ENCODE data around the gene SNX11. TPM values are rescaled to one million over a fixed set of nuclear protein-coding genes. Genes with fewer than 3 reads are reported as not detected.

Gene SNX11
- total and polyA plus RNA-seq, 2 of the 8 experiments (the other 6 are each of a cell fraction or from before 2014, with no cell fraction given), result 21.1 to 21.4 TPM

GRCh38 chr17:48160177-48161081, 52.9 kb downstream of the SNX11 start:
- no peak overlapping the region for H2BK12ac ChIP-seq (ENCODE audit: low read depth, low read length)
- H4K5ac ChIP-seq (ENCODE audit: insufficient read length, low read depth, low read length), result no peak overlapping the region
- no peak overlapping the region for H3K23ac ChIP-seq (ENCODE audit: insufficient read length)
- no peak overlapping the region; the same call in 1 of the 2 replicates for H2BK20ac ChIP-seq (ENCODE audit: low read length)
- H3K23me2 ChIP-seq (ENCODE audit: low read depth, low read length), result no peaks in the 10 kb centered on the region
- no peak overlapping the region for H4K91ac ChIP-seq (replicated peaks; ENCODE audit: insufficient read length, low read length)
- H3K4ac ChIP-seq (replicated peaks; ENCODE audit: insufficient read length, low read depth, low read length), result no peak overlapping the region
- H2AK5ac ChIP-seq (ENCODE audit: low read depth, low read length), result no peak overlapping the region
- no peak overlapping the region for H3K27ac ChIP-seq (ENCODE audit: low read depth, low read length)
- DNase-seq (ENCODE audit: low read depth in 1 of 2, low spot score in 2 of 2) (peak; percentile 62 to 88), FAIRE-seq (peak; percentile 90)
- H3K9me3 ChIP-seq (ENCODE audit: insufficient read depth in 2 of 2, low read depth in 1 of 2, low read length in 1 of 2), result no peaks in the 10 kb centered on the region
- H3K36me3 ChIP-seq (ENCODE audit: control insufficient read depth in 2 of 4, insufficient read depth in 4 of 4, low read length in 3 of 4), result no peaks in the 10 kb centered on the region
- no peaks in the 10 kb centered on the region for H3K79me1 ChIP-seq (ENCODE audit: low read depth, low read length)
- no peaks in the 10 kb centered on the region for H4K20me1 ChIP-seq (replicated peaks in 1 of 2; ENCODE audit: control insufficient read depth in 1 of 2, insufficient read depth in 2 of 2, low read length in 2 of 2)
- WGBS, 2 experiments (ENCODE audit: extremely low coverage in 1 of 2, insufficient coverage in 1 of 2, insufficient read length in 1 of 2, insufficient replicate concordance in 2 of 2, low coverage in 1 of 2, low lambda C conversion rate in 2 of 2, missing lambda C conversion rate in 1 of 2), result 14% methylated on average over 5 of the region's 5 CpGs; no CpG with 5 or more reads in 1 of the 2 experiments
- H3K4me3 ChIP-seq (ENCODE audit: extremely low read depth in 1 of 4, insufficient read depth in 2 of 4, low read depth in 3 of 4, low read length in 4 of 4), result peak overlapping the region in 1 of 4 experiments; percentile 41; a peak in 2 of 8 replicates
- peaks cover 4 to 29% (median 16%) of the 10 kb centered on the region in 4 experiments; a peak in 6 of 7 replicates for H3K4me1 ChIP-seq (replicated peaks in 1 of 4; ENCODE audit: control insufficient read depth in 3 of 4, insufficient read depth in 4 of 4, low read length in 3 of 4)
- no peaks in the 10 kb centered on the region for H3K79me2 ChIP-seq (ENCODE audit: control insufficient read depth in 1 of 2, insufficient read depth in 2 of 2, low read length in 2 of 2)
- peak overlapping the region; percentile 57 to 61 for H3K4me2 ChIP-seq (ENCODE audit: insufficient read depth in 1 of 2, low read depth in 2 of 2, low read length in 2 of 2)
- no peak overlapping the region for H3K56ac ChIP-seq (replicated peaks; ENCODE audit: insufficient read length, low read depth, low read length)
- peak overlapping the region; percentile 5; the same call in 1 of the 2 replicates for H3K18ac ChIP-seq (ENCODE audit: extremely low read depth, low read length)
- H4K8ac ChIP-seq (ENCODE audit: extremely low read depth, insufficient read depth, low read length), result no peak overlapping the region
- H2BK120ac ChIP-seq (replicated peaks; ENCODE audit: low read depth, low read length), result no peak overlapping the region
- CTCF ChIA-PET (ENCODE audit: partially characterized antibody), result interaction anchor here (0.7 to 1.9 kb wide), 11 partner anchors 11 to 255 kb away, joined by 3 to 9 read pairs (median 3); no protein-coding TSS in a partner anchor
- H3K27me3 ChIP-seq (replicated peaks in 1 of 4; ENCODE audit: control insufficient read depth in 3 of 4, extremely low read depth in 1 of 4, insufficient read depth in 3 of 4, low read length in 3 of 4), result peaks cover 4 to 26% (median 21%) of the 10 kb centered on the region in 4 experiments; a peak in 5 of 7 replicates
- no peak overlapping the region for H2BK5ac ChIP-seq (ENCODE audit: low read depth, low read length)
- H2BK15ac ChIP-seq (ENCODE audit: low read length), result no peak overlapping the region
- no peak overlapping the region for H2AFZ ChIP-seq (ENCODE audit: low read length)
- no peak overlapping the region for H3K9ac ChIP-seq (replicated peaks in 1 of 4; ENCODE audit: extremely low read depth in 1 of 4, low read depth in 3 of 4, low read length in 3 of 4)
- POLR2A ChIA-PET (ENCODE audit: partially characterized antibody), result interaction anchor here (1.2 to 2.4 kb wide), 2 partner anchors 9 to 12 kb away, joined by 4 to 12 read pairs; no protein-coding TSS in a partner anchor
- no peak overlapping the region for H3K14ac ChIP-seq (ENCODE audit: insufficient read length)
